ENCODE measurements around the gene EFHD1. TPM values are rescaled to one million over a fixed set of nuclear protein-coding genes. Genes with fewer than 3 reads are reported as not detected.

Gene EFHD1
- total RNA-seq, 4 donors from 2014 or later: 9.6 to 44.1 (median 18.1) TPM

DNA sequence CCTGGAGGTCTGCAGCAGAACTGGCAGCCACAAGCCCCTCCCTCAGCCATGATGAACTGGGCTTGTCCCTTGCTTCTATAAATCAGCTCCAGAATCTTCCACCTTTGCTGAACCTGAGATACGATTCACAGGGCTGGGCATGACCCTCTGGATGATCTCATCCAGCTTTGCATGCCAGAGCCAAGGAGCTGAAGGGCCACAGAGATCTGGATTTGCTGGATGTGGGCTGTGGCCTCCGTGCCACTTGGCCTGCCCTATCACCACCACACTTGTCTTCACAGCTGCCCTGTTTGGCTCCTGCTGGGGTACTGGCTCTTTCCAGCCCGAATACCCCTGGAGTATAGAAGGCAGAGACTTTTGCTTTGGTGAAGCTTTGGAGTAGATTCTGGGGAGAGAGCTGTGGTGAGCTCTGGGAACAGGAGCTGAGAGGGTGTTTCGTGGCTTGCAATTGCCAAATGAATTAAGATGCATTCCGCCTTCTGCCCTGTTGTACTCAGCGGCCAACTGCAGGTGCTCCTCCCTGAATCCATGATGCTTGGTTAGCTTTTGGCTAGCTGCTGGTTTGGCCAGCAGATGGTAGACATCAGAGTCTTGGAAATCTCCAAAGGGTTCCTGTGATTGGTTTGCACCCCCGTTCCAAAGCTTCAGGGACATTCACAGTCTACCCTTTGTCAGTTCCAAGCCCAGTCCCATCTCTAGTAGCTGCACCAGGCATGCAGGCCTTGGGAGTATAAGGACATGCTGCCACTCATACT lies 32.8 kb downstream of the EFHD1 start:
- TF ChIP-seq, protein P1, sequence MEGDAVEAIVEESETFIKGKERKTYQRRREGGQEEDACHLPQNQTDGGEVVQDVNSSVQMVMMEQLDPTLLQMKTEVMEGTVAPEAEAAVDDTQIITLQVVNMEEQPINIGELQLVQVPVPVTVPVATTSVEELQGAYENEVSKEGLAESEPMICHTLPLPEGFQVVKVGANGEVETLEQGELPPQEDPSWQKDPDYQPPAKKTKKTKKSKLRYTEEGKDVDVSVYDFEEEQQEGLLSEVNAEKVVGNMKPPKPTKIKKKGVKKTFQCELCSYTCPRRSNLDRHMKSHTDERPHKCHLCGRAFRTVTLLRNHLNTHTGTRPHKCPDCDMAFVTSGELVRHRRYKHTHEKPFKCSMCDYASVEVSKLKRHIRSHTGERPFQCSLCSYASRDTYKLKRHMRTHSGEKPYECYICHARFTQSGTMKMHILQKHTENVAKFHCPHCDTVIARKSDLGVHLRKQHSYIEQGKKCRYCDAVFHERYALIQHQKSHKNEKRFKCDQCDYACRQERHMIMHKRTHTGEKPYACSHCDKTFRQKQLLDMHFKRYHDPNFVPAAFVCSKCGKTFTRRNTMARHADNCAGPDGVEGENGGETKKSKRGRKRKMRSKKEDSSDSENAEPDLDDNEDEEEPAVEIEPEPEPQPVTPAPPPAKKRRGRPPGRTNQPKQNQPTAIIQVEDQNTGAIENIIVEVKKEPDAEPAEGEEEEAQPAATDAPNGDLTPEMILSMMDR (IDR thresholded peaks at IDR 0.05): no peak
- DNase-seq (ENCODE audit: low spot score) (no peak), ATAC-seq (ENCODE audit: low FRiP score) (no peak)

DNA sequence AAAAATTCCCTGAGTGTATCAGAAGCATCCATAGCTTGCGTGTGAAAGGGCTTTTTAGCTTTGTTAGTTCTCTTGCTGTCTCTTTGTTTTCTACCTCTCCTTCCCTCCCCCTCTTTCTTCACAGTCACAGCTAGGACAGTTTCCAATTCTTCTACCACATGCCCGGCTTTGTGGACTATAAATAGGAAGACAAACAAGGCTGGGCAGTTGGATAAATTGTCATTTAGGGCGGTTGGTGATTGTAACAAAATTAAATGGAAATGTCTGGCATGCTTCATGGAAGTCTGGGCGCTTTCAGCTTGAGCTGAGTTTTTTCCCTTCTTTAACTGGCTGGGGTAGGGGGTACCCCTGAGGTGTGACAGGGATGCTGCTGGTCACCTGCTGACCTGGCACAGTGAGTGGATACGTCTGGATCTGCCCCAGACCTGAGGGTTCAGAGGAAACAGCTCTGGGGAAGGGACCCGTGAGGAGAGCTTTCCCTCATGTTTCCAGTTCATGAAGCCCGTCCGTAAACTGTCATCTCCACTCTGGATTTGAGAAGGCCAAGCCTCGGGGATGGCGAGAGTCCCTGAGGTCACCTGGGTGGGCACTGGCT lies 34.7 kb downstream of the EFHD1 start:
- TF ChIP-seq, protein P1 (IDR thresholded peaks at IDR 0.05): no peak
- ATAC-seq (ENCODE audit: low FRiP score): no peak

DNA sequence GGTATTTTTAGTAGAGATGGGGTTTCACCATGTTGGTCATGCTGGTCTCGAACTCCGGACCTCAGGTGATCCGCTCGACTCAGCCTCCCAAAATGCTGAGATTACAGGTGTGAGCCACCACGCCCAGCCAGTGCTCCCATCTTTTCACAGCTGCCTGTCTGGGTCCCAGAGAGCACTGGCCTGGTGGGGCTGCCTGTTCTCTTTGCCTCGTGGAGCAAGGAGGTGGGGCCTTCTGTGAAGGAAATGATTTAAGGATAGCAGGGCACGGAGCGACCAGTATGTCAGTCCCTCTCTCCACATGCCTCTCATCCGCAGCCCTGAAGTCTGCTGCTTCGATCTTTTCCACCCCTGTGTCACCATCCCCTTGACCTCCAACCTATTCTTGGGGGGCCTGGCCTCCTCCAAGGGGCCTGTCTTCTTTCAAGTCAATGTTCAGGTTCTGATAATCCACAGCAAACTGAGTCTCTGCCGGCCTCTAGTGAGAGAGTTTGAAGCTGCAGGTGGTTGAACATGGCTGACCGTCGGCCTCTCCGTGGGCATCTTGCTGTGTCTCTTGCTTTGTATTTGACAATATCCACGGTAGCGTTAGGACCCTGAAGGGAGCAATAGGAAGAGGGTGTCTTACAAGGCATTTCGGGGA lies 35.5 kb downstream of the EFHD1 start:
- DNase-seq (ENCODE audit: low spot score): no peak
- TF ChIP-seq, protein P1 (IDR thresholded peaks at IDR 0.05): no peak
- no peak for ATAC-seq (ENCODE audit: low FRiP score)

More for the DNA sequence above, 34.7 kb downstream of the EFHD1 start:
- no peak for DNase-seq (ENCODE audit: low spot score)

DNA sequence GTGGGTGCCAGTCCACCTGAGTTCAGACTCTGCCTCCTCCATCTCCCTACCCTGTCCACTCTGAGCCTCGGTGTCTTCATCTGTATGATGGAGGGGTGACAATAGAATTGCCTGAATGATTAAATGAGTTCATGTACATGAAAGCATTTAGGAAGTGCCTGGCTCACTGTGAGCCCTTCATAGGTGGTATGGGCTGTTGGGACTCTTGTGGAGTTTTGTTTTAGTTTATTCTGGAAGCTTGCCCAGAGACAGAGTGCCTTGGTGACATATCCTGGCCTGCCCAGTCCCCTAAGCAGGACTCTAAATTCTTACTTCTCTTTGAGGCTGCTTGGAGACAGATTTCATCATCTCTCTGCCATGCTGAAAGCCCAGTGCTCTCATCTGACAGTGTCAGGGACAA lies 39.2 kb downstream of the EFHD1 start:
- ATAC-seq (ENCODE audit: low FRiP score) (no peak), DNase-seq (ENCODE audit: low spot score) (no peak)
- TF ChIP-seq, protein P1 (IDR thresholded peaks at IDR 0.05): no peak

DNA sequence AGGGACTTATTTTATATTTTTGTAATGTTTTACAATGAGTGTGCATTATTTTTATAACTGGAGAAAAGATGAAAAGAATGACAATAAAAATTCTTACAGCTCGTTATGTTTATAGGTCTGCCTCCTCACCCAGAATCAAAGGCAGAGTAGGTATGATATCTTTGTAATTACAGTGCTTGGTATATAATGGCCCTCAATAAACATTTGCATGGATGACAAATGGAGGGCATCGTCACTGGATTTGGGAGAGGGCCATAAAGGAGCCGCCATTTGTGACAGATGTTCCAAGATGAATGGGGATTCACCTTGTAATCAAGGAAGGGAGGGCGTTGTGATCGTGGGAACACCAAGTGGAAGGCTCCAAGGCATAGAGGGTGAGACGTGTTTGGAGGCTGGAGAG lies 41.1 kb downstream of the EFHD1 start:
- TF ChIP-seq, protein P1 (IDR thresholded peaks at IDR 0.05): no peak
- no peak for ATAC-seq (ENCODE audit: low FRiP score)

DNA sequence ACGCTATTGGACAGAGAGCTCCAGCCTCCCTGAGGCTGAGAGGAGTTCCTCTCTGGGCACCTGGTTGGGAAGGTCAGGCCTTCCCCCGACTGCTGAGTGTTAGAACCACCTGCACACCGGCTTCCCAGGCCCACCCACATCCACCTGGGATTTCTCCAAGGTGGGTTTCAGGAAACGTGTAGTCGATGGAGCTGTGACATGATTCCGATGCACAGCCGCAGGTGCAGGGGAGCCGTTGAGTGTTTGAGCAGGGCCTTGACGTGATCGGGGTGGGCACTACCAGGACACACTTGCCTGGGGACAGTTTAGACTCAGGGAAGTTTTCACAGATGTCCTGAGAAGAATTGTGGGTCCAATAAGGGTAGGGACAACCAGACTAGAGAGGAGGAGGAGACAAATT lies 42.0 kb downstream of the EFHD1 start:
- DNase-seq (ENCODE audit: low spot score) (no peak), ATAC-seq (ENCODE audit: low FRiP score) (no peak)
- TF ChIP-seq, protein P1 (IDR thresholded peaks at IDR 0.05): no peak

More for the DNA sequence above, 41.1 kb downstream of the EFHD1 start:
- no peak for DNase-seq (ENCODE audit: low spot score)

Data from omental fat pad (tissue), 4 donors.